ENCODE data around the gene FNTB. TPM values are rescaled to one million over a fixed set of nuclear protein-coding genes. Genes with fewer than 3 reads are reported as not detected.

The FNTB gene
- total and polyA plus RNA-seq, 9 of the 15 experiments (the other 6 are each of a cell fraction or from before 2014, with no cell fraction given) = 6.9 to 23.2 (median 12.2) TPM

GRCh38 chr14:64986648-64987437, at the start of gene FNTB (continued):
- no peak for TF ChIP-seq CHAMP1 (IDR thresholded peaks at IDR 0.05)
- 0 out of 4 replicates have a peak, but pooled peaks of 1 of the 2 experiments have one; percentile 9 for TF ChIP-seq RCOR1 (IDR thresholded peaks at IDR 0.05; ENCODE audit: borderline replicate concordance in 1 of 2, low read depth in 2 of 2, low read length in 2 of 2)
- TF ChIP-seq, protein P1, sequence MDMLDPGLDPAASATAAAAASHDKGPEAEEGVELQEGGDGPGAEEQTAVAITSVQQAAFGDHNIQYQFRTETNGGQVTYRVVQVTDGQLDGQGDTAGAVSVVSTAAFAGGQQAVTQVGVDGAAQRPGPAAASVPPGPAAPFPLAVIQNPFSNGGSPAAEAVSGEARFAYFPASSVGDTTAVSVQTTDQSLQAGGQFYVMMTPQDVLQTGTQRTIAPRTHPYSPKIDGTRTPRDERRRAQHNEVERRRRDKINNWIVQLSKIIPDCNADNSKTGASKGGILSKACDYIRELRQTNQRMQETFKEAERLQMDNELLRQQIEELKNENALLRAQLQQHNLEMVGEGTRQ (CRISPR knock-in tag; IDR thresholded peaks at IDR 0.05) = no peak
- peak; percentile 58; the same call in 1 of the 2 replicates for TF ChIP-seq BCOR (IDR thresholded peaks at IDR 0.05)
- TF ChIP-seq EGR1 (conservative IDR thresholded peaks at IDR 0.05) = peak; percentile 67
- 0 out of 2 replicates have a peak, but pooled peaks have one; percentile 34 for TF ChIP-seq EP300 (IDR thresholded peaks at IDR 0.05; ENCODE audit: low read length)
- peak; percentile 54; the same call in 1 of the 2 replicates for TF ChIP-seq KLF1 (tag; IDR thresholded peaks at IDR 0.05)
- peak; percentile 53; the same call in 1 of the 2 replicates for TF ChIP-seq KLF13 (tag; IDR thresholded peaks at IDR 0.05; ENCODE audit: borderline replicate concordance, low read depth)
- TF ChIP-seq, protein P2, sequence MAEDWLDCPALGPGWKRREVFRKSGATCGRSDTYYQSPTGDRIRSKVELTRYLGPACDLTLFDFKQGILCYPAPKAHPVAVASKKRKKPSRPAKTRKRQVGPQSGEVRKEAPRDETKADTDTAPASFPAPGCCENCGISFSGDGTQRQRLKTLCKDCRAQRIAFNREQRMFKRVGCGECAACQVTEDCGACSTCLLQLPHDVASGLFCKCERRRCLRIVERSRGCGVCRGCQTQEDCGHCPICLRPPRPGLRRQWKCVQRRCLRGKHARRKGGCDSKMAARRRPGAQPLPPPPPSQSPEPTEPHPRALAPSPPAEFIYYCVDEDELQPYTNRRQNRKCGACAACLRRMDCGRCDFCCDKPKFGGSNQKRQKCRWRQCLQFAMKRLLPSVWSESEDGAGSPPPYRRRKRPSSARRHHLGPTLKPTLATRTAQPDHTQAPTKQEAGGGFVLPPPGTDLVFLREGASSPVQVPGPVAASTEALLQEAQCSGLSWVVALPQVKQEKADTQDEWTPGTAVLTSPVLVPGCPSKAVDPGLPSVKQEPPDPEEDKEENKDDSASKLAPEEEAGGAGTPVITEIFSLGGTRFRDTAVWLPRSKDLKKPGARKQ (CRISPR knock-in tag; IDR thresholded peaks at IDR 0.05) = no peak
- peak; percentile 80; the same call in 1 of the 2 replicates for TF ChIP-seq ZEB2 (IDR thresholded peaks at IDR 0.05)
- TF ChIP-seq, protein P3, sequence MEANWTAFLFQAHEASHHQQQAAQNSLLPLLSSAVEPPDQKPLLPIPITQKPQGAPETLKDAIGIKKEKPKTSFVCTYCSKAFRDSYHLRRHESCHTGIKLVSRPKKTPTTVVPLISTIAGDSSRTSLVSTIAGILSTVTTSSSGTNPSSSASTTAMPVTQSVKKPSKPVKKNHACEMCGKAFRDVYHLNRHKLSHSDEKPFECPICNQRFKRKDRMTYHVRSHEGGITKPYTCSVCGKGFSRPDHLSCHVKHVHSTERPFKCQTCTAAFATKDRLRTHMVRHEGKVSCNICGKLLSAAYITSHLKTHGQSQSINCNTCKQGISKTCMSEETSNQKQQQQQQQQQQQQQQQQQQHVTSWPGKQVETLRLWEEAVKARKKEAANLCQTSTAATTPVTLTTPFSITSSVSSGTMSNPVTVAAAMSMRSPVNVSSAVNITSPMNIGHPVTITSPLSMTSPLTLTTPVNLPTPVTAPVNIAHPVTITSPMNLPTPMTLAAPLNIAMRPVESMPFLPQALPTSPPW (CRISPR knock-in tag; IDR thresholded peaks at IDR 0.05) = peak; percentile 54
- TF ChIP-seq, protein P4, sequence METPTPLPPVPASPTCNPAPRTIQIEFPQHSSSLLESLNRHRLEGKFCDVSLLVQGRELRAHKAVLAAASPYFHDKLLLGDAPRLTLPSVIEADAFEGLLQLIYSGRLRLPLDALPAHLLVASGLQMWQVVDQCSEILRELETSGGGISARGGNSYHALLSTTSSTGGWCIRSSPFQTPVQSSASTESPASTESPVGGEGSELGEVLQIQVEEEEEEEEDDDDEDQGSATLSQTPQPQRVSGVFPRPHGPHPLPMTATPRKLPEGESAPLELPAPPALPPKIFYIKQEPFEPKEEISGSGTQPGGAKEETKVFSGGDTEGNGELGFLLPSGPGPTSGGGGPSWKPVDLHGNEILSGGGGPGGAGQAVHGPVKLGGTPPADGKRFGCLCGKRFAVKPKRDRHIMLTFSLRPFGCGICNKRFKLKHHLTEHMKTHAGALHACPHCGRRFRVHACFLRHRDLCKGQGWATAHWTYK (CRISPR knock-in tag; IDR thresholded peaks at IDR 0.05) = 0 out of 2 replicates have a peak, but pooled peaks have one; percentile 23
- TF ChIP-seq ZNF717 (CRISPR knock-in tag; IDR thresholded peaks at IDR 0.05) = no peak
- peak; percentile 56 for TF ChIP-seq GABPB1 (CRISPR knock-in tag; IDR thresholded peaks at IDR 0.05)
- peak; percentile 49 for TF ChIP-seq TBP (optimal IDR thresholded peaks at IDR 0.05; ENCODE audit: low read depth, low read length)
- 0 out of 2 replicates have a peak, but pooled peaks have one; percentile 64 for TF ChIP-seq ELF4 (CRISPR knock-in tag; IDR thresholded peaks at IDR 0.05)
- TF ChIP-seq JUND (IDR thresholded peaks at IDR 0.05; ENCODE audit: borderline replicate concordance, low read depth, low read length) = 0 out of 2 replicates have a peak, but pooled peaks have one; percentile 14
- TF ChIP-seq JUND (tag; IDR thresholded peaks at IDR 0.05; ENCODE audit: borderline replicate concordance, low read depth, low read length) = no peak; the same call in 2 of the 3 replicates
- TF ChIP-seq NRF1 (conservative IDR thresholded peaks at IDR 0.05 in 1 of 2, IDR thresholded peaks at IDR 0.05 in 1 of 2) = peak; percentile 80 to 85
- TF ChIP-seq NEUROD1 (IDR thresholded peaks at IDR 0.05; ENCODE audit: borderline replicate concordance, low read depth, low read length, partially characterized antibody) = peak; percentile 47

Measured in K562 (cell line).